ENCODE data around the gene CABP2. TPM values are rescaled to one million over a fixed set of nuclear protein-coding genes. Genes with fewer than 3 reads are reported as not detected.
A peak's percentile ranks its signal among the peaks of the same experiment; 100 is the strongest.

Gene CABP2
- total and polyA plus RNA-seq, 8 donors: not detected

DNA sequence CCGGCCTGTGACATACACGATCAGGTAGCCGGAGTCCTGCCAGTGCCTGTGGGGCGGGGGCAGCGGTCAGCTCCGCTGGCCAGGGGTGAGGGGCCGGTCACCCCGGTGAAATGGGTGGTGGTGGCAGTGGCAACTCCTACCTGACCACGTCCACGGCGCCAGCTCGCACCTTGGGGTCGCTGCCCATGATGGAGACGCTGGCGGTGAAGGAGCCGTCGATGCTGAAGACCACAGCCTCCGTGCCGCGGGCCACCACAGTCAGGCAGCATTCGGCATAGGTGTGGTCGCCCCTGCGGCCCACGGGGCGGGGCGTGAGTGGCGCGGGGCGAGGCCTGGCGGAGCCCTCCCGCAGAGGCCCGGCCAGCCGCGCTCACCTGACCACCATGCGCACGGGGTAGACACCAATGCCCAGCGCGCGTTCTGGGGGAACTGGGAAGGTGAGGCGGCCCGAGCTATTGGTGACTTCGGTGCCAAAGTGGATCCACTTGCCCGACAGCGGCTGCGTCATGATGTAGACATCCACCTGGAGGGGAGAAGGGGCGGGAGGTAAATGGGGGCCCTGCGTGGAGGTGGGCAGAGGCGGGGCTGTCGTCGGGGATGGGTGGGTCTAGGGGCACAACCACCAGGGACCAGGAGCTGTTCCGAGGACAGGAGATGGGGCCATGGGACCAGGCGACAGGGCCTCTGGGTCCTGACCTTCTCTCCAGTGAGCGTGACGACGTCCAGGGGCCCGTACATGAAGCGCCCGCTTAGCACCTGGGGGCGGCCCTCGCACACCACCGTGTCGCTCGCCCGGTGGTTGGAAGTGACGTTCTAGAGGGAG is 29.5 kb downstream of the CABP2 start:
- no peaks in the 10 kb centered on the region for H3K9me3 ChIP-seq
- H3K27ac ChIP-seq: no peak overlapping the region
- ATAC-seq: no peak
- H3K27me3 ChIP-seq: no peaks in the 10 kb centered on the region
- peaks cover 0 to 99% of the 10 kb centered on the region in 2 donors for H3K36me3 ChIP-seq
- H3K4me1 ChIP-seq: no peaks in the 10 kb centered on the region
- intact Hi-C loops (cut with DNase I): no loop called here
- TF ChIP-seq, protein P1, sequence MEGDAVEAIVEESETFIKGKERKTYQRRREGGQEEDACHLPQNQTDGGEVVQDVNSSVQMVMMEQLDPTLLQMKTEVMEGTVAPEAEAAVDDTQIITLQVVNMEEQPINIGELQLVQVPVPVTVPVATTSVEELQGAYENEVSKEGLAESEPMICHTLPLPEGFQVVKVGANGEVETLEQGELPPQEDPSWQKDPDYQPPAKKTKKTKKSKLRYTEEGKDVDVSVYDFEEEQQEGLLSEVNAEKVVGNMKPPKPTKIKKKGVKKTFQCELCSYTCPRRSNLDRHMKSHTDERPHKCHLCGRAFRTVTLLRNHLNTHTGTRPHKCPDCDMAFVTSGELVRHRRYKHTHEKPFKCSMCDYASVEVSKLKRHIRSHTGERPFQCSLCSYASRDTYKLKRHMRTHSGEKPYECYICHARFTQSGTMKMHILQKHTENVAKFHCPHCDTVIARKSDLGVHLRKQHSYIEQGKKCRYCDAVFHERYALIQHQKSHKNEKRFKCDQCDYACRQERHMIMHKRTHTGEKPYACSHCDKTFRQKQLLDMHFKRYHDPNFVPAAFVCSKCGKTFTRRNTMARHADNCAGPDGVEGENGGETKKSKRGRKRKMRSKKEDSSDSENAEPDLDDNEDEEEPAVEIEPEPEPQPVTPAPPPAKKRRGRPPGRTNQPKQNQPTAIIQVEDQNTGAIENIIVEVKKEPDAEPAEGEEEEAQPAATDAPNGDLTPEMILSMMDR (IDR thresholded peaks at IDR 0.05): no peak
- peak in 1 of 4 donors; percentile 74 for DNase-seq
- no peak overlapping the region for H3K4me3 ChIP-seq

DNA sequence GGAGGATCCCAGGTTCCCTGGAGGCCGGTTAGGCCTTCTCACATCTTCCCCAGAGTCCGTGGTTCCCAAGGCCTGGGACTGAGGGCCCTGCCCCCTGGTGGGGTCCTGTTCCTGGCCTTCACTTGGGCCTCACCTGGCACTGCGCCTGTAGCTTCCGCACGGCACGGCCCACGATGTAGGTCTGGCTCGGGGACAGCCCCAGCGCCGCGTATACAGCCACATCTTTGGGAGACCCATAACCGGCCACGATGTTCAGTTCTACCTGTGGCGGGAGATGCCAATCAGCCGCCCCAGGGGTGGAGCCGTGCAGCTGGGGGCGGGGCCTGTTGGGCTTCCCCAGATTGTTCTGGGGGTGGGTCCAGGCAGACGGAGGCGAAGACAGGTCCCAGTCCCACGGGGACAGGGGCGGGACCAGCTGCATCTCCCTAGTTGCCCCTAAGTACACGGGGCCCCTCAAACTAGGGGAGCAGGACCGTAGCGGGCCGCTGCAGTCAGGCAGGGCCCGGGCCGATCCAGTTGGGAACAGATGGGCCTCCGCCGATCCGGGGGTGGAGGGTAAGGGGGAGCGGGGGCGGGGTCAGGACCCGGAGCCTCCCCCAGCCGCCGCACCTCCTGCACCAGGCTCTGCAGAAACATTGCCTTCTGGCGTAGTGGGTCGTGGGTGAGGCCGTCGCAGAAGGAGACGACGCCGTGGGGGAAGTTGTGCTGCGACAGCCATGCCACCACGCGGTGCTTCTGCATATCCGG is 30.3 kb downstream of the CABP2 start:
- TF ChIP-seq, protein P1 (IDR thresholded peaks at IDR 0.05): no peak
- ATAC-seq: no peak
- Histone ChIP-seq H3K4me3 (no peak overlapping the region), H3K9me3 (no peaks in the 10 kb centered on the region), H3K4me1 (no peaks in the 10 kb centered on the region), H3K27me3 (no peaks in the 10 kb centered on the region), H3K27ac (no peak overlapping the region), H3K36me3 (peaks cover 0 to 97% of the 10 kb centered on the region in 2 donors)
- DNase-seq: peak in 1 of 4 donors; percentile 65
- intact Hi-C loops (cut with DNase I): no loop called here

DNA sequence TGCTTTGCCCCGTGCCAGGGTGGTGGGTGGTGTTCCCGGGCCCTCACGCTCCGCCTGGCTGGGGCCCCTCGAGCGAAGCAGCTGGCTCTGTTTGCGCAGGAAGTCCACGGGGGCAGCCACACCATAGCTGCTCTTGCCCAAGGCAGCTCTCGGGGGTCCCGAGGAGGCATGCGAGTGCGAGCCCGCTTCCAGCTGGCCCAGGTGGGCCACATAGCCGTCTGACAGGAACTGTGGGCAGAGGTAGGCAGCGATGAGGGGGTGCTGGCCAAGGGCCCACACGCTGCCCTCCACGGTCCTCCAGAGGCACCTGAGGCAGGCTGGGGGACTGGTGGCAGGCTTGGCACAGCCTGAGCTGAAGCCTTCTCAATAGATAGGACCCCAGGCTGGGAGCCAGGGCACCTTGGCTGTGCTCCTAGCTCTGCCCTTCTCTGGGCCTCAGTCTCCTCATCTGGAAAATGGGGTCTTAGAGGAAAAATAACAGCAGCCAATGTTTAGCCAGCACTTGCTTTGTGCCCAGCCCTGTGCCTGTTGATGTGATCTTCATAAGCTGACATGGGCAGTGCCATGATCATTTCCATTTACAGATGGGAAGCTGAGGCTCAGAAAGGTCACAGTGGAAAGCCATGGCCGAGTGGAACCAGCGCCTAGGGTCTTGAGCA is 31.0 kb downstream of the CABP2 start:
- no peaks in the 10 kb centered on the region for H3K4me1 ChIP-seq
- DNase-seq (peak in 1 of 4 donors; percentile 57), ATAC-seq (no peak)
- no peaks in the 10 kb centered on the region for H3K27me3 ChIP-seq
- H3K4me3 ChIP-seq: no peak overlapping the region
- no peak overlapping the region for H3K27ac ChIP-seq
- no peaks in the 10 kb centered on the region for H3K9me3 ChIP-seq
- peaks cover 0 to 97% of the 10 kb centered on the region in 2 donors for H3K36me3 ChIP-seq
- TF ChIP-seq, protein P1 (IDR thresholded peaks at IDR 0.05): no peak
- intact Hi-C loops (cut with DNase I): no loop called here

DNA sequence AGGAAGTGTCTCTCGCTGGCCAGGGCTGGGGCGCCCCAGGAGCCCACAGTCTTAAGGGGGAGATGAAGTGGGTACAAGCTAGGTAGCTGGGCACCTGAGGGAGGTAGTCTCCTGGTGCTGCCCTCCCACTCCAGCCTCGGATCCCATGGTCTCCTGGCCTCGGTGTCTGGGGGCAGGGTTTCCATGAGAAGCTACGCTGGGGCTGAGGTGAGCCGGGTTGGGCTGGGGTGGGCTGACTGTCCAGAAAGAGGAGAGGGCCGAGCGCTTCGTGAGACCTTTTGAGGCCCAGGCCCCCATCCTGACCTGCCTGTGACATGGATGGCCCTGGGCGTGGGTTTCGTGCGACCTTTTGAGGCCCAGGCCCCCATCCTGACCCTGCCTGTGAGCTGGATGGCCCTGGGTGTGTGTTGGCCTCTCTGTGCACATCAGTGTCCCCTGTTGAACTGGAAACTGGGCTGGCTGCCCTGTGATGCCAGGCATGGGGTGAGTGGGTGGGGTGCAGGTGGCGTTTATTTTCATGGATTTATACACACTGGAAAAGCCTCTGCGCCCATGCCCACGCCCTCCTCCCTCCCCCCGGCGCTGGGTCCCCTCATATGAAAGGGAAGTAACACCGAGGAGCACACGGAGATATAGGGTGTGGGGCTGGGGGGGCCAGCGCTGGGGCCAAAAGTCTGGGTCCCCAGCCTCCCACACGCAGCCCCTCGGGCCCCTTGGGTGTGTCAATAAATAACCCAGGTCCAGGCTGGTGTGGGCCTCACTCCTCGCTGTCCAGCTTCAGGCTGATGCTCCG is 31.8 kb downstream of the CABP2 start:
- Histone ChIP-seq H3K27me3 (no peaks in the 10 kb centered on the region), H3K4me3 (no peak overlapping the region)
- no peak for ATAC-seq

More for the DNA sequence above, 31.8 kb downstream of the CABP2 start:
- Histone ChIP-seq H3K9me3 (no peaks in the 10 kb centered on the region), H3K36me3 (peaks cover 0 to 96% of the 10 kb centered on the region in 2 donors), H3K27ac (no peak overlapping the region), H3K4me1 (peaks cover 0 to 5% of the 10 kb centered on the region in 2 donors)
- DNase-seq: peak in 1 of 4 donors; percentile 64
- intact Hi-C loops (cut with DNase I): no loop called here
- TF ChIP-seq, protein P1 (IDR thresholded peaks at IDR 0.05): no peak
